K562 (cell line): ENCODE data around the gene TMED7. TPM values are rescaled to one million over a fixed set of nuclear protein-coding genes. Genes with fewer than 3 reads are reported as not detected.

ENCODE experiments used
- BMI1 ChIP-seq: fragments of 150-350 bp; IDR thresholded peaks from 2 replicates; pipeline ENCODE4 v1.6.1; 2014; ENCODE audit warnings: low read length
- ESRRA ChIP-seq: fragments of 450-650 bp; IDR thresholded peaks from 2 replicates; pipeline ENCODE4 v1.6.1; 2014; ENCODE audit warnings: low read depth, mild to moderate bottlenecking, moderate library complexity, borderline replicate concordance
- PRDM10 ChIP-seq: fragments of 450-650 bp; IDR thresholded peaks from 2 replicates; pipeline ENCODE4 v1.6.1; 2018; ENCODE audit not compliant: partially characterized antibody
- SMAD3 ChIP-seq: fragments of 450-650 bp; formaldehyde crosslinking; conservative IDR thresholded peaks from 2 replicates; pipeline ENCODE4 v1.4.0; 2020; ENCODE audit warnings: mild to moderate bottlenecking
- ZBTB11 ChIP-seq, 3 experiments: fragments of 200-800 bp in 1 of 3; fragments of 250-450 bp in 1 of 3; fragments of 450-650 bp in 1 of 3; sonication (Bioruptor Pico) in 1 of 3; sonication (Bioruptor generic) in 1 of 3; formaldehyde crosslinking in 1 of 3; IDR thresholded peaks; 2 replicates each; pipeline versions ENCODE4 v1.6.1 to v1.8.0; 2016 to 2022; ENCODE audit warnings: mild to moderate bottlenecking in 2 of 3, missing genetic modification characterization in 2 of 3, missing compliant biosample characterization in 1 of 3, moderate library complexity in 1 of 3
- ZBTB17 ChIP-seq: fragments of 450-650 bp; formaldehyde crosslinking; IDR thresholded peaks from 2 replicates; pipeline ENCODE4 v1.4.0; 2020; ENCODE audit warnings: mild to moderate bottlenecking
- ZNF280A ChIP-seq: fragments of 450-650 bp; IDR thresholded peaks from 2 replicates; pipeline ENCODE4 v1.6.1; 2018; ENCODE audit warnings: mild to moderate bottlenecking, low read depth; ENCODE audit not compliant: partially characterized antibody
- polyA plus RNA-seq, 8 experiments: library from polyadenylated mRNA; depleted of rRNA in 4 of 8; stranded (reverse) in 5 of 8; unstranded in 3 of 8; fragments of >200 nt; fragmentation: Nextera tagmentation in 2 of 8; fragmentation: Illumina TruSeq in 1 of 8; extraction: Ambion mirVana in 2 of 8; extraction: Trizol in 1 of 8; gene quantifications; 2 replicates each; pipeline versions ENCODE4 v1.2.1 to v1.2.3, GENCODE V29; 2011 to 2014; ENCODE audit warnings: inconsistent platforms in 1 of 8, missing spikeins in 1 of 8
- total RNA-seq, 7 experiments: library from RNA; depleted of rRNA in 6 of 7; stranded (reverse); fragments of >200 nt in 6 of 7; fragmentation: Illumina TruSeq in 2 of 7; extraction: Trizol in 2 of 7; gene quantifications; 2 replicates each; pipeline versions ENCODE4 v1.2.1 to v1.2.3, GENCODE V29; 2011 to 2021; ENCODE audit warnings: low replicate concordance in 1 of 7
- TF ChIP-seq, protein P1 (sequence below): sonication (generic); formaldehyde crosslinking; IDR thresholded peaks from 2 replicates; pipeline ENCODE4 v1.8.0; 2022; ENCODE audit warnings: mild to moderate bottlenecking, missing genetic modification reagents
- TF ChIP-seq, protein P2 (sequence below): fragments of 450-650 bp; IDR thresholded peaks from 2 replicates; pipeline ENCODE4 v1.6.1; 2014; ENCODE audit warnings: low read depth, mild to moderate bottlenecking, moderate library complexity, borderline replicate concordance

The TMED7 gene
- total and polyA plus RNA-seq, 9 of the 15 experiments (the other 6 are each of a cell fraction or from before 2014, with no cell fraction given), result 15.9 to 93.4 (median 41.7) TPM

DNA sequence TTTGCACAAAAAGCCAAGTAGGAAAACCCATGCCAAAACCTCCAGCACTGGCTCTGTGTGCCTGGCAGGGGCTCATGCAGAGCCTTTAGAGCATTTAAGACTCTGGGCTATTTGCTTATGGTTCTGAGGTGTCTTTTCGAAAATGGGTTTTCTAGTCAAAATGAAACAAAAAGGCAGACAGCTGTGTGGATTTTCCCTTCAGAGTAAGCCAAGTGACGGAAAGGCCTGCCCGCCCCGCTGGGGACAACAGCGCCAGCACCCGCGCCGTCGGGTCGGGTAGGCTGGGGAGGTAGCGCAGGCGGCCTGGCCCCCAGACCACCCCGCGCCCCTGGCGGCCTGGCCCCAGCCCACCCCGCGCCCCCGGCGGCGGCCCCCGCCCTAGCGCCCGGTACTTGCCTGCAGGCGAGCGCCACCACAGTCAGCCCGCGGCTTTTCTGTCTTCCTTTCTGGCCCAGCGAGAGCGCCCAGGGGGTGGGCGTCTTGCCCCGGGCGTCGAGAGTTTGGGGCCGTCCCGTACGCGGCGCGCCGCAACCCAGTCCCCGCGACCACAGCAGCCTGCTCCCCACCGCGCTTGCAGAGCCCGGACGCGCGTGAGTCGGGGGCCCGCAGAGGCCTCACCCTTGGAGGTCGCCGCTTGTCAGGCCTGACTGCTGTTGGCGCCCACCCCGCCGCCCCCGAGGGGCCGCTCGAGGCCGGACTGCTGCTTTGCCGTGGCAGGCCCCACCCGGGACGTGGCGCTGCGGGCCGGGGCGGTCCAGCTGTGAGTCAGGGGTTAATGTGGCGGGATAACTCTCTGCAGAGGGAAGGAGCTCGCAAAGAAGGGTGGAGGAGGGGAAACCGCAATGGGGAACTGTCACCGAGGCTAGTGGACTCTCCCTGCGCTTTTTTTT, 23.9 kb downstream of the TMED7 start, which contains the start of gene TICAM2 (continued):
- TF ChIP-seq PRDM10 (peak; percentile 55), BMI1 (no peak), ZBTB17 (CRISPR knock-in tag) (peak; percentile 48; the same call in 1 of the 2 replicates), ZBTB11 (CRISPR knock-in tag; IDR thresholded peaks at IDR 0.05) (0 out of 6 replicates have a peak, but pooled peaks of 1 of the 3 experiments have one; percentile 26), SMAD3 (CRISPR knock-in tag) (no peak), ESRRA (peak; percentile 61; the same call in 1 of the 2 replicates), ZNF280A (no peak)
- TF ChIP-seq, protein P1, sequence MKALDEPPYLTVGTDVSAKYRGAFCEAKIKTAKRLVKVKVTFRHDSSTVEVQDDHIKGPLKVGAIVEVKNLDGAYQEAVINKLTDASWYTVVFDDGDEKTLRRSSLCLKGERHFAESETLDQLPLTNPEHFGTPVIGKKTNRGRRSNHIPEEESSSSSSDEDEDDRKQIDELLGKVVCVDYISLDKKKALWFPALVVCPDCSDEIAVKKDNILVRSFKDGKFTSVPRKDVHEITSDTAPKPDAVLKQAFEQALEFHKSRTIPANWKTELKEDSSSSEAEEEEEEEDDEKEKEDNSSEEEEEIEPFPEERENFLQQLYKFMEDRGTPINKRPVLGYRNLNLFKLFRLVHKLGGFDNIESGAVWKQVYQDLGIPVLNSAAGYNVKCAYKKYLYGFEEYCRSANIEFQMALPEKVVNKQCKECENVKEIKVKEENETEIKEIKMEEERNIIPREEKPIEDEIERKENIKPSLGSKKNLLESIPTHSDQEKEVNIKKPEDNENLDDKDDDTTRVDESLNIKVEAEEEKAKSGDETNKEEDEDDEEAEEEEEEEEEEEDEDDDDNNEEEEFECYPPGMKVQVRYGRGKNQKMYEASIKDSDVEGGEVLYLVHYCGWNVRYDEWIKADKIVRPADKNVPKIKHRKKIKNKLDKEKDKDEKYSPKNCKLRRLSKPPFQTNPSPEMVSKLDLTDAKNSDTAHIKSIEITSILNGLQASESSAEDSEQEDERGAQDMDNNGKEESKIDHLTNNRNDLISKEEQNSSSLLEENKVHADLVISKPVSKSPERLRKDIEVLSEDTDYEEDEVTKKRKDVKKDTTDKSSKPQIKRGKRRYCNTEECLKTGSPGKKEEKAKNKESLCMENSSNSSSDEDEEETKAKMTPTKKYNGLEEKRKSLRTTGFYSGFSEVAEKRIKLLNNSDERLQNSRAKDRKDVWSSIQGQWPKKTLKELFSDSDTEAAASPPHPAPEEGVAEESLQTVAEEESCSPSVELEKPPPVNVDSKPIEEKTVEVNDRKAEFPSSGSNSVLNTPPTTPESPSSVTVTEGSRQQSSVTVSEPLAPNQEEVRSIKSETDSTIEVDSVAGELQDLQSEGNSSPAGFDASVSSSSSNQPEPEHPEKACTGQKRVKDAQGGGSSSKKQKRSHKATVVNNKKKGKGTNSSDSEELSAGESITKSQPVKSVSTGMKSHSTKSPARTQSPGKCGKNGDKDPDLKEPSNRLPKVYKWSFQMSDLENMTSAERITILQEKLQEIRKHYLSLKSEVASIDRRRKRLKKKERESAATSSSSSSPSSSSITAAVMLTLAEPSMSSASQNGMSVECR (CRISPR knock-in tag), result 0 out of 2 replicates have a peak, but pooled peaks have one; percentile 43
- TF ChIP-seq, protein P2, sequence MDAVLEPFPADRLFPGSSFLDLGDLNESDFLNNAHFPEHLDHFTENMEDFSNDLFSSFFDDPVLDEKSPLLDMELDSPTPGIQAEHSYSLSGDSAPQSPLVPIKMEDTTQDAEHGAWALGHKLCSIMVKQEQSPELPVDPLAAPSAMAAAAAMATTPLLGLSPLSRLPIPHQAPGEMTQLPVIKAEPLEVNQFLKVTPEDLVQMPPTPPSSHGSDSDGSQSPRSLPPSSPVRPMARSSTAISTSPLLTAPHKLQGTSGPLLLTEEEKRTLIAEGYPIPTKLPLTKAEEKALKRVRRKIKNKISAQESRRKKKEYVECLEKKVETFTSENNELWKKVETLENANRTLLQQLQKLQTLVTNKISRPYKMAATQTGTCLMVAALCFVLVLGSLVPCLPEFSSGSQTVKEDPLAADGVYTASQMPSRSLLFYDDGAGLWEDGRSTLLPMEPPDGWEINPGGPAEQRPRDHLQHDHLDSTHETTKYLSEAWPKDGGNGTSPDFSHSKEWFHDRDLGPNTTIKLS, result peak; percentile 60; the same call in 1 of the 2 replicates
